ENCODE measurements around the gene ZNF768. TPM values are rescaled to one million over a fixed set of nuclear protein-coding genes. Genes with fewer than 3 reads are reported as not detected.
A peak's percentile ranks its signal among the peaks of the same experiment; 100 is the strongest.

ZNF768 gene
- total and polyA plus RNA-seq, 2 donors from 2014 or later, result 36.2 to 46.9 TPM

DNA sequence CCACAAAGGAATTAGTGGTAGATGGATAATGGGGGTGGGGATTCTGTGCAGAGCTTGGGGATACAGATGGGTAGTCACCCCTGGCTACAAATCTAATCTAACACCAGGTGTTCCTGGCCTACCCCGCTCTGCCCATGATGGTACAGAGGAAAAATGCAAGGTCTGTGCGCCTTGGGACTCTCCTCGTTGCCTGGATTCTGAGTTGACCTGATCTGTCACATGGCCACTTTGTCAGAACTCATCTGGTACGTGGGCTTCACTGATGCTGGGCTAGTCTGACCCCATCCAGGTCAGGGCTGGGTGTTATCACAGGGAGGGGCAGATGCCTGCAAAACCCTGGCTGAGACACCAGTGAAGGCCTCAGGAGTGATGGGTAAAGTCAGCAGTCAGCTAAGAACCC is 26.6 kb upstream of the ZNF768 start:
- DNase-seq (no peak), FAIRE-seq (no peak)
- Histone ChIP-seq H3K27ac (ENCODE audit: low read depth in 2 of 2, low read length in 2 of 2) (no peak overlapping the region), H3K36me3 (ENCODE audit: control insufficient read depth in 2 of 3, insufficient read depth in 3 of 3, low read length in 3 of 3) (peaks cover 0 to 9% (median 6%) of the 10 kb centered on the region in 3 donors), H3K27me3 (ENCODE audit: control insufficient read depth, insufficient read depth, low read length) (no peaks in the 10 kb centered on the region), H3K9ac (ENCODE audit: low read length in 3 of 3) (no peak overlapping the region), H3K4me1 (ENCODE audit: control insufficient read depth in 2 of 3, insufficient read depth in 2 of 3, low read depth in 1 of 3, low read length in 3 of 3) (peaks cover 0 to 2% (median 0%) of the 10 kb centered on the region in 3 donors), H3K4me3 (ENCODE audit: low read length in 3 of 3) (no peak overlapping the region), H3K9me3 (ENCODE audit: control insufficient read depth in 2 of 3, insufficient read depth in 1 of 3, low read length in 3 of 3) (no peaks in the 10 kb centered on the region)
- TF ChIP-seq, protein P1, sequence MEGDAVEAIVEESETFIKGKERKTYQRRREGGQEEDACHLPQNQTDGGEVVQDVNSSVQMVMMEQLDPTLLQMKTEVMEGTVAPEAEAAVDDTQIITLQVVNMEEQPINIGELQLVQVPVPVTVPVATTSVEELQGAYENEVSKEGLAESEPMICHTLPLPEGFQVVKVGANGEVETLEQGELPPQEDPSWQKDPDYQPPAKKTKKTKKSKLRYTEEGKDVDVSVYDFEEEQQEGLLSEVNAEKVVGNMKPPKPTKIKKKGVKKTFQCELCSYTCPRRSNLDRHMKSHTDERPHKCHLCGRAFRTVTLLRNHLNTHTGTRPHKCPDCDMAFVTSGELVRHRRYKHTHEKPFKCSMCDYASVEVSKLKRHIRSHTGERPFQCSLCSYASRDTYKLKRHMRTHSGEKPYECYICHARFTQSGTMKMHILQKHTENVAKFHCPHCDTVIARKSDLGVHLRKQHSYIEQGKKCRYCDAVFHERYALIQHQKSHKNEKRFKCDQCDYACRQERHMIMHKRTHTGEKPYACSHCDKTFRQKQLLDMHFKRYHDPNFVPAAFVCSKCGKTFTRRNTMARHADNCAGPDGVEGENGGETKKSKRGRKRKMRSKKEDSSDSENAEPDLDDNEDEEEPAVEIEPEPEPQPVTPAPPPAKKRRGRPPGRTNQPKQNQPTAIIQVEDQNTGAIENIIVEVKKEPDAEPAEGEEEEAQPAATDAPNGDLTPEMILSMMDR (IDR thresholded peaks at IDR 0.05; ENCODE audit: borderline replicate concordance, extremely low read depth, insufficient read depth), result no peak
- intact Hi-C loops (cut with DNase I), result no loop called here

DNA sequence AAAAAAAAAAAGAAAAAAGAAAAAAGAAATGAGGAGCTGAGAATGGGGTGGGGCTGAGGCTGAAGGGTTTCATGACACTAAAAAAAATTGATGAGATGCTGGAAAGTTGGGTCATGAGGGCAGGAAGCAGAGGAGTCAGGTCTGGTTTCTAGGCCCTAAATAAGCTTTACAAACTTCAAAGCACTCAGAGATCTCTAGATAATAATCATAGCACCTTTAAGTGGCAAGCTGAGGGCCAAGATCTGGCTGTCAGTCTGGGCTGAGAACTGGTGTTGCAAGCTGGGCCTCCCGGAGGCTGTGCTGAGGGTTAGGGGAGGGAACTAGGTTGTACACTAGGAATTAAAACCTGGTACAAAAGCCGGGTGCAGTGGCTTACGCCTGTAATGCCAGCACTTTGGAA is 25.4 kb upstream of the ZNF768 start:
- H3K9me3 ChIP-seq (ENCODE audit: control insufficient read depth in 2 of 3, insufficient read depth in 1 of 3, low read length in 3 of 3), result no peaks in the 10 kb centered on the region
- TF ChIP-seq, protein P1 (IDR thresholded peaks at IDR 0.05; ENCODE audit: borderline replicate concordance, extremely low read depth, insufficient read depth), result no peak
- H3K36me3 ChIP-seq (ENCODE audit: control insufficient read depth in 2 of 3, insufficient read depth in 3 of 3, low read length in 3 of 3), result peaks cover 0 to 9% (median 6%) of the 10 kb centered on the region in 3 donors
- no peak for FAIRE-seq
- DNase-seq, result peak in 1 of 5 donors; percentile 34
- no peaks in the 10 kb centered on the region for H3K27me3 ChIP-seq (ENCODE audit: control insufficient read depth, insufficient read depth, low read length)
- no peak overlapping the region for H3K27ac ChIP-seq (ENCODE audit: low read depth in 2 of 2, low read length in 2 of 2)
- no peak overlapping the region for H3K4me3 ChIP-seq (ENCODE audit: low read length in 3 of 3)
- no peaks in the 10 kb centered on the region for H3K4me1 ChIP-seq (ENCODE audit: control insufficient read depth in 2 of 3, insufficient read depth in 2 of 3, low read depth in 1 of 3, low read length in 3 of 3)
- intact Hi-C loops (cut with DNase I), result no loop called here
- no peak overlapping the region for H3K9ac ChIP-seq (ENCODE audit: low read length in 3 of 3)

DNA sequence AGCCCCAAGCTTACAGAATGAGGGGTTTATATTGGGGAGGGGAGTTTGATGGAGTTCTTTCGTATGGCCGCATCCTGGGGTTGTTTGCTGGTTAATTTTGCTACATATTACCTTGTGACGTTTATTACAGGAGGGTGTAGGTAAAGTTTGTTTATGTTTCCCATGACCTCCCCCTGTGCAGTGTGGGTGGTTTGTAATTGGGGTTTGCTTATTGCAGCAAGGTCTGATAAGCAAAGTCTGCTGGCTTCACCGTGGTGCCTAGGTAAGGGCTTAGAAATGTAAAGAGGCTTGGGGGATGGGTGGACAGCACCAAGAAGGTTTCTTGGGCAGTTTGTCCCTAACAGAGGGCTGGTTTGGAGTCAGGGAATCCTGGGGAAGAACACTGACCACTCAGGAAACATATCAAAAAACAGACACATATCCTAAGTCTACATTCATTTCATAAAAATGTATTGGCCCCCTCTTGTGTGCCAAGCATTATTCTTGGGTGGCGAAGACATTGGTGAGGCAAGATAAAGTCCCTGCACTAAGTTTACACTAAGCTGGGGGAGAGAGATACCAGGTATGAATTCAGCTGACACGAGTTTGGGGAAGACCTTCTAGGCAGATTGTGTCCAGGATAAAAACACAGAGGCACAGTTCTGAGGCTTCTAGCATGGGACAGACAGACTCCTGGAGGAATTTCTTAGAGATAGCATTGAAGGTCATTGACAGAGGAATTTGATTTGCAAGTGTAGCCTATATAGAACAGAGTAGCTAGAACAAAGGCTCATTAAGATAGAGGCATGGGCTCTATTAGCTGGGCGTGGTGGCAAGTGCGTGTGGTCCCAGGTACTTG is 22.3 kb upstream of the ZNF768 start:
- no peak for FAIRE-seq
- no peak overlapping the region for H3K27ac ChIP-seq (ENCODE audit: low read depth in 2 of 2, low read length in 2 of 2)
- TF ChIP-seq, protein P1 (IDR thresholded peaks at IDR 0.05; ENCODE audit: borderline replicate concordance, extremely low read depth, insufficient read depth), result no peak

More for the DNA sequence above, 22.3 kb upstream of the ZNF768 start:
- H3K4me3 ChIP-seq (ENCODE audit: low read length in 3 of 3), result no peak overlapping the region
- intact Hi-C loops (cut with DNase I), result no loop called here
- H3K27me3 ChIP-seq (ENCODE audit: control insufficient read depth, insufficient read depth, low read length), result no peaks in the 10 kb centered on the region
- DNase-seq, result no peak
- H3K4me1 ChIP-seq (ENCODE audit: control insufficient read depth in 2 of 3, insufficient read depth in 2 of 3, low read depth in 1 of 3, low read length in 3 of 3), result no peaks in the 10 kb centered on the region
- peaks cover 0 to 5% (median under 1%) of the 10 kb centered on the region in 3 donors for H3K36me3 ChIP-seq (ENCODE audit: control insufficient read depth in 2 of 3, insufficient read depth in 3 of 3, low read length in 3 of 3)
- no peaks in the 10 kb centered on the region for H3K9me3 ChIP-seq (ENCODE audit: control insufficient read depth in 2 of 3, insufficient read depth in 1 of 3, low read length in 3 of 3)
- no peak overlapping the region for H3K9ac ChIP-seq (ENCODE audit: low read length in 3 of 3)
